ENCODE data around the gene ACOX2. TPM values are rescaled to one million over a fixed set of nuclear protein-coding genes. Genes with fewer than 3 reads are reported as not detected.
"Not testable (repeated sequence)": the region's sequence is repeated elsewhere in the genome, so short reads cannot be mapped to it uniquely, and the experiment has no call there.

ACOX2 gene
- total and polyA plus RNA-seq, 2 experiments from 2014 or later = 7.5 to 23.6 TPM

- no peaks in the 10 kb centered on the region for H3K27me3 ChIP-seq (replicated peaks; ENCODE audit: insufficient read depth)
- H3K9ac ChIP-seq = no peak overlapping the region
- no peaks in the 10 kb centered on the region for H3K9me2 ChIP-seq (ENCODE audit: insufficient read depth)
- no peak overlapping the region for H3K4me3 ChIP-seq
- no peak overlapping the region for H3K27ac ChIP-seq
- no peaks in the 10 kb centered on the region for H3K79me2 ChIP-seq (ENCODE audit: insufficient read depth)
- DNase-seq = peak; percentile 28
- in situ Hi-C loops (cut with MboI) = loop anchor here (10.0 kb wide), 1 partner anchor 205 kb away; no protein-coding TSS in a partner anchor
- no peaks in the 10 kb centered on the region for H3K36me3 ChIP-seq (ENCODE audit: low read depth)
- WGBS, 2 experiments (ENCODE audit: low coverage in 1 of 2, low lambda C conversion rate in 2 of 2, missing lambda C conversion rate in 2 of 2) = 78 to 79% methylated on average over 15 of the region's 15 CpGs
- H2AFZ ChIP-seq = no peak overlapping the region
- no peaks in the 10 kb centered on the region for H3K9me3 ChIP-seq (ENCODE audit: low read depth)
- no peak for TF ChIP-seq EZH2 (IDR thresholded peaks at IDR 0.05; ENCODE audit: insufficient read depth, poor library complexity, severe bottlenecking)
- TF ChIP-seq EZH2phosphoT487 (IDR thresholded peaks at IDR 0.05; ENCODE audit: insufficient read depth, low read depth) = no peak
- H3K4me1 ChIP-seq (ENCODE audit: insufficient read depth) = peaks cover 10% of the 10 kb centered on the region
- H4K20me1 ChIP-seq (ENCODE audit: insufficient read depth) = no peaks in the 10 kb centered on the region
- H3F3A ChIP-seq (ENCODE audit: insufficient read depth) = no peaks in the 10 kb centered on the region
- no peak overlapping the region for H3K4me2 ChIP-seq (ENCODE audit: unreplicated experiment)
Observed at GRCh38 chr3:58529516-58530353, 7.3 kb downstream of the ACOX2 start.

GRCh38 chr3:58528629-58529028 lies 8.4 kb downstream of the ACOX2 start:
- no peak for TF ChIP-seq EZH2phosphoT487 (IDR thresholded peaks at IDR 0.05; ENCODE audit: insufficient read depth, low read depth)
- no peak for TF ChIP-seq EZH2 (IDR thresholded peaks at IDR 0.05; ENCODE audit: insufficient read depth, poor library complexity, severe bottlenecking)
- no peaks in the 10 kb centered on the region for H3F3A ChIP-seq (ENCODE audit: insufficient read depth)
- no peak overlapping the region for H2AFZ ChIP-seq
- H3K27me3 ChIP-seq (replicated peaks; ENCODE audit: insufficient read depth) = no peaks in the 10 kb centered on the region
- no peaks in the 10 kb centered on the region for H3K9me2 ChIP-seq (ENCODE audit: insufficient read depth)
- H3K36me3 ChIP-seq (ENCODE audit: low read depth) = peaks cover 3% of the 10 kb centered on the region; the same call in 1 of the 2 replicates
- 68 to 85% methylated on average over 3 to 6 of the region's 6 CpGs for WGBS, 2 experiments (ENCODE audit: low coverage in 1 of 2, low lambda C conversion rate in 2 of 2, missing lambda C conversion rate in 2 of 2)
- peaks cover 10% of the 10 kb centered on the region for H3K4me1 ChIP-seq (ENCODE audit: insufficient read depth)
- H4K20me1 ChIP-seq (ENCODE audit: insufficient read depth) = no peaks in the 10 kb centered on the region
- in situ Hi-C loops (cut with MboI) = no loop called here
- peak; percentile 30 for DNase-seq
- H3K9me3 ChIP-seq (ENCODE audit: low read depth) = no peaks in the 10 kb centered on the region
- H3K79me2 ChIP-seq (ENCODE audit: insufficient read depth) = no peaks in the 10 kb centered on the region
- no peak overlapping the region for H3K4me2 ChIP-seq (ENCODE audit: unreplicated experiment)
- H3K27ac ChIP-seq = no peak overlapping the region
- H3K9ac ChIP-seq = no peak overlapping the region
- H3K4me3 ChIP-seq = no peak overlapping the region

- H3K9ac ChIP-seq; H3K4me3 ChIP-seq; H3K4me1 ChIP-seq (ENCODE audit: insufficient read depth); H3K4me2 ChIP-seq (ENCODE audit: unreplicated experiment); H4K20me1 ChIP-seq (ENCODE audit: insufficient read depth); H3K27ac ChIP-seq; H3K36me3 ChIP-seq (ENCODE audit: low read depth); H3K9me2 ChIP-seq (ENCODE audit: insufficient read depth); H2AFZ ChIP-seq; in situ Hi-C loops (cut with MboI); H3F3A ChIP-seq (ENCODE audit: insufficient read depth); H3K79me2 ChIP-seq (ENCODE audit: insufficient read depth); H3K9me3 ChIP-seq (ENCODE audit: low read depth); DNase-seq; H3K27me3 ChIP-seq (replicated peaks; ENCODE audit: insufficient read depth): not testable (repeated sequence)
- 93 to 96% methylated on average over 3 of the region's 3 CpGs for WGBS, 2 experiments (ENCODE audit: low coverage in 1 of 2, low lambda C conversion rate in 2 of 2, missing lambda C conversion rate in 2 of 2)
Observed at GRCh38 chr3:58527440-58527839, 9.6 kb downstream of the ACOX2 start.

- no peaks in the 10 kb centered on the region for H3K9me2 ChIP-seq (ENCODE audit: insufficient read depth)
- H3K4me2 ChIP-seq (ENCODE audit: unreplicated experiment) = no peak overlapping the region
- H3K36me3 ChIP-seq (ENCODE audit: low read depth) = peaks cover 8% of the 10 kb centered on the region; the same call in 1 of the 2 replicates
- H3K4me1 ChIP-seq (ENCODE audit: insufficient read depth) = peaks cover 3% of the 10 kb centered on the region; the same call in 1 of the 2 replicates
- H3K79me2 ChIP-seq (ENCODE audit: insufficient read depth) = no peaks in the 10 kb centered on the region
- no peak for TF ChIP-seq EZH2 (IDR thresholded peaks at IDR 0.05; ENCODE audit: insufficient read depth, poor library complexity, severe bottlenecking)
- no peak for TF ChIP-seq EZH2phosphoT487 (IDR thresholded peaks at IDR 0.05; ENCODE audit: insufficient read depth, low read depth)
- H3K27ac ChIP-seq = 0 out of 2 replicates have a peak overlapping the region, but pooled peaks have one; percentile 7
- no peak overlapping the region for H2AFZ ChIP-seq
- WGBS, 2 experiments (ENCODE audit: low coverage in 1 of 2, low lambda C conversion rate in 2 of 2, missing lambda C conversion rate in 2 of 2) = 50 to 59% methylated on average over 6 to 7 of the region's 7 CpGs
- no peaks in the 10 kb centered on the region for H3F3A ChIP-seq (ENCODE audit: insufficient read depth)
- H3K9me3 ChIP-seq (ENCODE audit: low read depth) = no peaks in the 10 kb centered on the region
- in situ Hi-C loops (cut with MboI) = no loop called here
- H3K9ac ChIP-seq = no peak overlapping the region
- no peaks in the 10 kb centered on the region for H4K20me1 ChIP-seq (ENCODE audit: insufficient read depth)
- no peaks in the 10 kb centered on the region for H3K27me3 ChIP-seq (replicated peaks; ENCODE audit: insufficient read depth)
- no peak overlapping the region for H3K4me3 ChIP-seq
- DNase-seq = peak; percentile 97
Observed at GRCh38 chr3:58526515-58526957, 10.5 kb downstream of the ACOX2 start.
